ENCODE measurements around the gene MTHFD1L. TPM values are rescaled to one million over a fixed set of nuclear protein-coding genes. Genes with fewer than 3 reads are reported as not detected.

MTHFD1L gene
- total RNA-seq, 1 donor from 2014 or later: 30.2 TPM

DNA sequence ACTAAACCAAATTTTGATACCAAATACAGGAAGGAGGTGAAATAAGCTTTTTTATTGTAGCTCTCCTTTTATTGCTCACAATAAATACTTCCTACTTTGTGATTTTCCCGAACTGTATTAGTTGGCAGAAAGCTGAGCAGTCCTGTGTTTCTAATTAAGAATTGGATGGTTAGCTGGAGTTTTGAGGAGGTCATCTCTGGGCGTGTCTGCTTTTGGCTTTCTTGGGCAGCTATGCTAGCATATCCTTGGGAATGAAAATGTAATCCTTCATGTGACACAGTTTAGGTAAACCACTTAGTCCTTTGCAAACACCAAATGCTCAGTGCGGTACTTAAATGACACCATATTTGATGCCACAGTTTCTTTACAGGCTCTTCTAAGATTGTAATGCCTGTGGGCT lies 67.5 kb downstream of the MTHFD1L start:
- DNase-seq (ENCODE audit: low spot score): no peak

DNA sequence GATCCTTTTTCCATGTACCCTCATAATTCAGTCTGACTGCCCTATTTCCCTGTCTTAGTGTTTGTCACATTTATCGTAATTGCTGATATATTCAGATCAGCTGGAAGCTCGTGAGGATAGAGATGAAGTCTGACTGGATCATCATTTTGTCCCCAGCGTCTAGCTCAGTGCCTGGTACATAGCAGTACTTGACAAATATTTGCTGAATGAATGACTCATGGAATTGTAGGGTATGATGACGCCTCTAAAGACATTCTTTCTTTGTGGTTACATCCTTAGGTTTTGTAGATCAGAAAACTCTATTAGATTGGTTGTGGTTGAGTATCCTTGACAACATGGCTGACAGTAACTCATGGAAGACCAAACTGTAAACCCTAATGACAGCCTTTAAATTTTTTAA lies 68.9 kb downstream of the MTHFD1L start:
- no peak for DNase-seq (ENCODE audit: low spot score)

DNA sequence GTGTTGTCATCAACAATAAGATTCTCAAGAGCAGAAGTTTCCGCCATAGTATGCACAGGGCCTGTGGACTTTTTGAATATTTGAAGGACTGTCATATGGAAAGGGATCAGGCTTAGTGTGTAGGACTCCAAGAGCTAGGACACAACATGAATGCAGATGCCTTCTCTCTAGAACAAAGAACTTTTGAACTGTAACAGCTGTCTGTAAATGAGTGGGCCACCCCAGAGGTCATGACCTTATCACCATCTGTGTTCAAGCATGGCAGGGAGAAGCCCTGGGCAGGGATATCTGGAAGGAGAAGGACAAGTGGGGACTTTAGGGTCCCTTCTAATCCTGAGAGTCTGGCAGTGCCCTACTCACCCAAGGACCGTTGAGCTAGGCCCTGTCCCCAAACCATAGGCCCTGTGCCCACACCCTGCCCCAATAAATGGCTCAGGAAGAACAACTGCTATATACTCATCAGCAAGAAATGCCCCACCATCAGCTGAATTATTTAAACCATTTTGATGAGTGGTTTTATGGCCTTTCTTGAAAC lies 70.6 kb downstream of the MTHFD1L start:
- DNase-seq (ENCODE audit: low spot score): no peak

- no peak for DNase-seq (ENCODE audit: low spot score)
Measured at GRCh38 chr6:150937132-150937906, 71.8 kb downstream of the MTHFD1L start.

GRCh38 chr6:150939399-150939798 lies 73.9 kb downstream of the MTHFD1L start:
- DNase-seq (ENCODE audit: low spot score): no peak

GRCh38 chr6:150940941-150941340 lies 75.4 kb downstream of the MTHFD1L start:
- DNase-seq (ENCODE audit: low spot score): no peak

DNA sequence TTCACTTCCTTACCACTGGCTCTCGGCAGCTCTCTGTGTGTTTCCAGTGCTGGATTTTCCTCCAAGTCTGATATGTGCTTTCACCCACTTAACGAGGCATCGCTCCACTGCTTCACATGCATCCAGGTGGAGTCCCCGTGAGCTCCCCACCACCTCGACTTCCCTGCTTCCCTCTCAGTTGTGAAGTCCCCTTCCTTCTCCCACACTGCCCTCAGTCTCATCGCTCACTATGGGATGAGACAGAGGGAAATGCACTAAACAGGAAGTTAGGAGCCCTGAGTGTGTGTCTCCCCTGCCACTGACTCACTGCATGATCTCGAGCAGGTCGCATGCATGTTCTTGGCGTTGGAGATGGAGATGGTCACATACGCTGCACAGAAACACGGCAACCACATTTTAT lies 84.0 kb downstream of the MTHFD1L start:
- no peak for DNase-seq (ENCODE audit: low spot score)

DNA sequence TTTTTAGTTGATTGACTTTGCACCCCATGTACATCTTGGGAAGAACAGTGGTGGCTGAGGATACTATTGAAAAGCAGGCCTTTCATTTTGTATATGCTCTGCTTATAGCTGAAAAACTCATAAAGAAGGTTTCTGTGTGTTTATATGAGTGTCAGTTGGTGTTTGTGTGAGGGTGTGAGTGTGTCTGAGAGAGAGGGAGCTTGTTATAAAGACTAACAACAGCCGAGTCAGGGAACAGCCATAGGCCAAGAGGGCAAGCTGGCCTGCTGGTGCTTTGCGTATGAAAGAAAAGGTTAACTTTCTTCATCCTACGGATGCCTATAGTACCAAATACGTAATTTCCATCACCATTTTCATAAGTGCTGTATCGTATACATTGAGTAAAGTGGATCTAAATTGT lies 88.3 kb downstream of the MTHFD1L start:
- no peak for DNase-seq (ENCODE audit: low spot score)

DNA sequence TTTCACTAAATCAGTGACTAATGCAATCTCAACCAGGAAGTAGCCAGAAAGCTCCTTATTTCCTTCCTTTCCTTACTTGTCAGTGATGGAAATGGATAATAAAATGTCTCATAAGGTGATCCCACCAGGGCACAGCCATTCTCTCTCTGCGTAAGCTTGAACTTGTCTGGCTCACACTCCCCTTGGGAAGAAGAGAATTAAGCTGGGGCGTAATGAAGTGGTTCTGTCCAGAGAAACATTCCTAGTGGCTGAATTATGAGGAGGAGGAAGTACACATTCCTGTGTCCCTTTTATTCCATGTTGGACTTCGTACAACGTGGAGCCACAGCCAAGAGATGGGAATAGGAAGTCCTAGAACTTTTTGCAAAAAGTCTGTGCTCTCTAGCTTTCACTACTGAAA lies 93.7 kb downstream of the MTHFD1L start:
- no peak for DNase-seq (ENCODE audit: low spot score)

- DNase-seq (ENCODE audit: low spot score): no peak
Measured at GRCh38 chr6:150962436-150962835, 96.9 kb downstream of the MTHFD1L start.

DNA sequence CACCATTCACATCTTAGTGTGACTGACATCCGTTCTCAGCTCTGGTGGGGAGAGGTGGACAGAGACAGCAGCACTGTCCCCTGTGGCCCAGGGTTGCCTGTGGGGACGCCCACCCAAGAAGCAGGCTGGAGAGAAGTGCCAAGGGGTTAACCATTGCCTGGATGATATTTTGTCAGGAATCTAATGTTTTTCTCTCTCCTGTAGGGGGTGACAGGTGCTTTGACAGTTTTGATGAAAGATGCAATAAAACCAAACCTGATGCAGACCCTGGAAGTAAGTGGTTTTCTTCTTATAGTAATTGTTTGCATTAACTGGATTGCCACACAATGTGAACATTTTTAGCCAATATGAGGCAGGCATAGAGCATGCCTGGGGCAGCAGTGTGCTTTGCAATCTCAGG lies 99.3 kb downstream of the MTHFD1L start:
- no peak for DNase-seq (ENCODE audit: low spot score)

DNA sequence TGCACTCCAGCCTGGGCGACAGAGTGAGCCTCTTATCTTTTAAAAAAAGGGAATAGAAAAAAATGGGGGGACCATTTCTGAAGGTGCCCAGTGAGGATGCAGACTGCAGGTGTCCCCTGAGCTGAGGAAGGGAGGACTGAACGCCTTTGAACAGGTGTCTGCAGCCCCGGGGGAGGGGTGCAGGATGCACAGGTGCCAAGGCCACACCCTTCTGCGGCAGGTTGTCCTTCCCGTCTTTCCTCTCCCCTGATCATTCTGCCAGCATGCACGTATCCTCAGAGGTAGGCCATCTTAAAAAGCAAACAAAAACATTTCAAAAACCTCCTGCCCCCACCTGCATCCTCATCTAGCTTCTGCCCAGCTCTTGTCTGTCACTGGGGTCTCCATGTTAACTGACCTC lies 101.3 kb downstream of the MTHFD1L start:
- DNase-seq (ENCODE audit: low spot score): no peak

GRCh38 chr6:150967381-150967780 lies 101.9 kb downstream of the MTHFD1L start:
- DNase-seq (ENCODE audit: low spot score): no peak

GRCh38 chr6:150967910-150968309 lies 102.4 kb downstream of the MTHFD1L start:
- DNase-seq (ENCODE audit: low spot score): no peak

- no peak for DNase-seq (ENCODE audit: low spot score)
Measured at GRCh38 chr6:150969901-150970300, 104.4 kb downstream of the MTHFD1L start.

- no peak for DNase-seq (ENCODE audit: low spot score)
Measured at GRCh38 chr6:150971219-150971618, 105.7 kb downstream of the MTHFD1L start.

- DNase-seq (ENCODE audit: low spot score): no peak
Measured at GRCh38 chr6:150975136-150975535, 109.6 kb downstream of the MTHFD1L start.

DNA sequence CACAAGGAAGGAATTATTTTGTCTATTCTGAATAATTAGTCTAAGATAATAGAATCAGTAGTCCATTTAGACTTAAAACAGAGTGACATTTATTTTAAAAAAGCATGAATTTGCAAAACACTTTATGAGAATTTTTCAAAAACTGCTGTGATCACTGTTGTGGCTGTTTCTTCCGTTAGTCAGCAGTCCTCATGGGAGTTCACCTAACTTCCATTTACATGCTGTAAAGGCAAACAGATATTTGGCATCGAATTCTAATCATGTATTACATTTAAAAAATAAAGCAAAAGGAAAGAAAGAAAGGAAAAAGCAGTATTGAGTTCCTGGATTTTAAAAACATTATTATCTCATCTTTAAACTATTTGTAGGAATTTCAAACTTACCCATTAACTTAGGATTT lies 111.8 kb downstream of the MTHFD1L start:
- no peak for DNase-seq (ENCODE audit: low spot score)

DNA sequence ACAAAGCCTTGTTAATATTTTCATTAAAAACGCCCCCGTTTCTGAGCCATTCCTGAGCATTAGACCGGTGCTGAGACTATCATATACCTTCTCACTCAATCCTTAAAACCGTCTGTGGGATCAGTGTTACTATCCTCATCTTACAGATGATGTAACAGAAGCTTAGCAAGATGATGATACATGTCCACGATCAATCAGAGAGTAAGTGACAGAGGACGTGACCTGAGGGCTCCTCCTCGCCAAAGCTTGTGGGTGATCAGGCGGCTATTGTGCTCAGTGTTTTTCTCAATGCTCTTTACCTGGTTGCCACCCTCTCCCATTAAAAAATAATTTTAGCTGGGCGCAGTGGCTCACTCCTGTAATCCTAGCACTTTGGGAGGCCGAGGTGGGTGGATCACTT lies 113.1 kb downstream of the MTHFD1L start:
- DNase-seq (ENCODE audit: low spot score): no peak

- DNase-seq (ENCODE audit: low spot score): no peak
Measured at GRCh38 chr6:150979826-150980350, 114.4 kb downstream of the MTHFD1L start.

- DNase-seq (ENCODE audit: low spot score): no peak
Measured at GRCh38 chr6:150981095-150981494, 115.6 kb downstream of the MTHFD1L start.

DNA sequence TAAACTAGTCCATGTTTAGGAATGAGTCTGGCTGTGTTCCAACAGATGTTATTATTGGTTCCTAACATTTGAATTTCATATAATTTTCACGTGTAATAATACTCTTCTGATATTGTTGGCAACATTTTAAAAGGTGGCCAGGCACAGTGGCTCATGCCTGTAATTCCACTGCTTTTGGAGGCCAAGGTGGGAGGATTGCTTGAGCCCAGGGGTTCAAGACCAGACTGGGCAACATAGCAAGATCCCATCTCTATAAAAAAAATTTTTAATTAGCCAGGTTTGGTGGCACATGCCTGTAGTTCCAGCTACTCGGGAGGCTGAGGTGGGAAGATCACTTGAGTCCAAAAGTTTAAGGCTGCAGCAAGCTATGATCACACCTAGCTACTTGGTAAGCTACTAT lies 116.2 kb downstream of the MTHFD1L start:
- no peak for DNase-seq (ENCODE audit: low spot score)

DNA sequence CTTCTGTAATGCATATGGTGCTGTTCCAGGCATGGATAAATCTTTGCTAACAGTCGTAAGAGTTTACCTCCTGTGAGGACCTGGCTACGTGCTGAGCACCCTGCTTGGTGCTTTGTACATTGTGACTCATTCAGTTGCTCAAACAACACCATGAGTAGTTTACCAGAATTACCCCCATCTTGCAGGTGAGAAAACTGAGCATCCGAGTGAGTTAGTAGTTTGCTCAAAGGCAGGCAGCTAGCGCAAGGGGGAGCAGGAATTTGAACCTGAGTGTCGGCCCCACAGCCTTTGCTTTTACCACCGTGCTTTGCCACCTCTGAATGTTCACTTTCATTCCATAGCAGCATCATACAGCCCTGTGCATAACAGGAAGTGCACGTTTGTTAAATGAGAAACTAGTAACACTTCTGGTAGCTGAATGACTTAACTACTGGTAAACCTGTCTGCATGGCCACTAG lies 121.9 kb downstream of the MTHFD1L start:
- DNase-seq (ENCODE audit: low spot score): no peak
